HepG2 (cell line): ENCODE measurements around the gene TPRG1. TPM values are rescaled to one million over a fixed set of nuclear protein-coding genes. Genes with fewer than 3 reads are reported as not detected.

Source experiments
- ATAC-seq: fragments of 200-7000 bp; cut with Tn5 transposase; 3 replicates; pipeline ENCODE4 v1.9.1; 2020; ENCODE audit warnings: mild to moderate bottlenecking, moderate library complexity
- BruUV-seq: library from RNA; stranded (reverse); fragments of 400-500 nt; replicated peaks from 2 replicates; lab custom pipeline; 2021; lab: Mats Ljungman, UMichigan
- CTCF ChIA-PET: fragments of 300-600 bp; formaldehyde crosslinking; extraction: SDS; loops from one replicate; lab custom pipeline; 2021; ENCODE audit warnings: low total read pairs, inconsistent platforms, low intra/inter-chr PET ratio; lab: Yijun Ruan, JAX
- POLR2A ChIA-PET: fragments of 350-600 bp; sonication (Branson Sonifier 250); formaldehyde crosslinking; loops from one replicate; lab custom pipeline; 2020; ENCODE audit warnings: antibody characterized with exemption, inconsistent platforms; lab: Yijun Ruan, JAX
- DNase-seq: peaks from one replicate; pipeline ENCODE4 v3.0.0-alpha.2; 2015; ENCODE audit warnings: low spot score
- FAIRE-seq: peaks from 3 replicates; lab custom pipeline; 2011; peaks lifted over from hg19 to GRCh38; lab: Jason Lieb, UNC
- H2AFZ ChIP-seq: one replicate; pipeline ENCODE4 v1.6.1; 2011; ENCODE audit warnings: low read length, inconsistent platforms
- H3K27ac ChIP-seq: fragments of 300-600 bp; 3 replicates; pipeline ENCODE4 v1.8.0; 2011; ENCODE audit warnings: mixed run types, mild to moderate bottlenecking, mixed read lengths, low read length, inconsistent platforms; ENCODE audit not compliant: insufficient read depth; ENCODE audit errors: extremely low read length
- H3K27me3 ChIP-seq, 2 experiments: fragments of 200-600 bp in 1 of 2; 2 replicates in 1 of 2; 3 replicates in 1 of 2; pipeline versions ENCODE4 v1.6.0 to v1.8.0; 2011; ENCODE audit warnings: low read length in 2 of 2, mild to moderate bottlenecking in 2 of 2, moderate library complexity in 2 of 2, inconsistent platforms in 1 of 2; ENCODE audit not compliant: insufficient read depth in 2 of 2, control insufficient read depth in 1 of 2
- H3K36me3 ChIP-seq, 2 experiments: fragments of 200-600 bp in 1 of 2; replicated peaks in 1 of 2; 2 replicates in 1 of 2; 3 replicates in 1 of 2; pipeline versions ENCODE4 v1.5.1 to v1.8.0; 2011; ENCODE audit warnings: low read length in 2 of 2, inconsistent platforms in 1 of 2; ENCODE audit not compliant: insufficient read depth in 2 of 2, control insufficient read depth in 1 of 2
- H3K4me1 ChIP-seq: 2 replicates; pipeline ENCODE4 v1.5.1; 2012; ENCODE audit warnings: low read length, inconsistent platforms; ENCODE audit not compliant: insufficient read depth
- H3K4me2 ChIP-seq: 2 replicates; pipeline ENCODE4 v1.6.0; 2011; ENCODE audit warnings: low read depth, low read length, inconsistent platforms
- H3K4me3 ChIP-seq, 3 experiments: fragments of 200-600 bp in 1 of 3; sonication (generic), shearing (Covaris generic) in 1 of 3; replicated peaks in 1 of 3; 2 replicates each; pipeline ENCODE4 v1.5.1; 2011 to 2016; ENCODE audit warnings: low read length in 3 of 3, inconsistent platforms in 2 of 3, low read depth in 2 of 3, mild to moderate bottlenecking in 2 of 3, control low read depth in 1 of 3, mixed read lengths in 1 of 3; ENCODE audit not compliant: insufficient read depth in 1 of 3
- H3K79me2 ChIP-seq: one replicate; pipeline ENCODE4 v1.6.1; 2011; ENCODE audit warnings: low read length, inconsistent platforms; ENCODE audit not compliant: insufficient read depth
- H3K9ac ChIP-seq: 2 replicates; pipeline ENCODE4 v1.6.0; 2011; ENCODE audit warnings: mild to moderate bottlenecking, low read depth, low read length, inconsistent platforms; ENCODE audit not compliant: insufficient read depth
- H3K9me3 ChIP-seq: 2 replicates; pipeline ENCODE4 v1.5.1; 2012; ENCODE audit warnings: mild to moderate bottlenecking, low read length
- H4K20me1 ChIP-seq: 2 replicates; pipeline ENCODE4 v1.6.0; 2011; ENCODE audit warnings: inconsistent platforms, mild to moderate bottlenecking, low read length, moderate library complexity; ENCODE audit not compliant: insufficient read depth
- CENPT ChIP-seq: sonication (generic); formaldehyde crosslinking; IDR thresholded peaks from 2 replicates; pipeline ENCODE4 v1.8.0; 2022; ENCODE audit warnings: low read depth, mild to moderate bottlenecking, moderate library complexity, missing genetic modification reagents
- CREM ChIP-seq, 2 experiments: sonication (generic) in 1 of 2; formaldehyde crosslinking in 1 of 2; IDR thresholded peaks; 2 replicates each; pipeline versions ENCODE4 v1.4.0 to v1.6.1; 2016 to 2020; ENCODE audit warnings: antibody characterized with exemption in 1 of 2, mild to moderate bottlenecking in 1 of 2, missing genetic modification reagents in 1 of 2
- HIVEP1 ChIP-seq: sonication (generic); formaldehyde crosslinking; IDR thresholded peaks from 2 replicates; pipeline ENCODE4 v1.4.0; 2020; ENCODE audit warnings: mild to moderate bottlenecking, missing genetic modification reagents
- HNRNPUL1 ChIP-seq: fragments of 200-400 bp; formaldehyde crosslinking; IDR thresholded peaks from 2 replicates; pipeline ENCODE4 v1.6.1; 2017; ENCODE audit warnings: low read depth, mild to moderate bottlenecking, low read length, moderate library complexity
- KLF12 ChIP-seq: sonication (generic); formaldehyde crosslinking; IDR thresholded peaks from 2 replicates; pipeline ENCODE4 v1.4.0; 2020; ENCODE audit warnings: missing genetic modification reagents, borderline replicate concordance
- KLF9 ChIP-seq: IDR thresholded peaks from 2 replicates; pipeline ENCODE4 v1.6.1; 2016; ENCODE audit warnings: low read depth
- MEF2D ChIP-seq: sonication (generic); formaldehyde crosslinking; IDR thresholded peaks from 2 replicates; pipeline ENCODE4 v1.5.1; 2020; ENCODE audit warnings: mild to moderate bottlenecking, missing genetic modification reagents
- NR2F2 ChIP-seq: IDR thresholded peaks from 2 replicates; pipeline ENCODE4 v1.6.1; 2012; ENCODE audit warnings: low read depth, inconsistent platforms, borderline replicate concordance
- PLSCR1 ChIP-seq: sonication (generic); formaldehyde crosslinking; IDR thresholded peaks from 2 replicates; pipeline ENCODE4 v1.5.0; 2020; ENCODE audit warnings: missing genetic modification reagents, mild to moderate bottlenecking, borderline replicate concordance
- TBL1XR1 ChIP-seq: fragments of 150-350 bp; IDR thresholded peaks from 2 replicates; pipeline ENCODE4 v1.6.1; 2014; ENCODE audit warnings: borderline replicate concordance, low read length; ENCODE audit not compliant: partially characterized antibody
- TBX2 ChIP-seq: sonication (generic); formaldehyde crosslinking; IDR thresholded peaks from 2 replicates; pipeline ENCODE4 v1.5.0; 2020; ENCODE audit warnings: missing genetic modification reagents, mild to moderate bottlenecking, borderline replicate concordance
- TCF7 ChIP-seq: sonication (generic); IDR thresholded peaks from 2 replicates; pipeline ENCODE4 v1.6.1; 2016; ENCODE audit warnings: antibody characterized with exemption, low read depth
- ZNF138 ChIP-seq: sonication (generic); formaldehyde crosslinking; IDR thresholded peaks from 2 replicates; pipeline ENCODE4 v1.5.0; 2020; ENCODE audit warnings: mild to moderate bottlenecking, low read depth, missing genetic modification reagents
- ZNF460 ChIP-seq: sonication (generic); formaldehyde crosslinking; IDR thresholded peaks from 2 replicates; pipeline ENCODE4 v1.5.1; 2020; ENCODE audit warnings: missing genetic modification reagents, mild to moderate bottlenecking, borderline replicate concordance
- ZNF687 ChIP-seq: sonication (generic); formaldehyde crosslinking; IDR thresholded peaks from 2 replicates; pipeline ENCODE4 v1.5.1; 2020; ENCODE audit warnings: mild to moderate bottlenecking, missing genetic modification reagents, moderate library complexity
- ZNF737 ChIP-seq: sonication (generic); formaldehyde crosslinking; IDR thresholded peaks from 2 replicates; pipeline ENCODE4 v1.5.0; 2020; ENCODE audit warnings: missing genetic modification reagents, mild to moderate bottlenecking, borderline replicate concordance
- ZNF790 ChIP-seq: sonication (generic); formaldehyde crosslinking; IDR thresholded peaks from 2 replicates; pipeline ENCODE4 v1.8.0; 2022; ENCODE audit warnings: missing genetic modification reagents, mild to moderate bottlenecking, borderline replicate concordance
- ZNF800 ChIP-seq: sonication (generic); formaldehyde crosslinking; IDR thresholded peaks from 2 replicates; pipeline ENCODE4 v1.4.0; 2020; ENCODE audit warnings: missing genetic modification reagents
- ZNF891 ChIP-seq: sonication (generic); formaldehyde crosslinking; IDR thresholded peaks from 2 replicates; pipeline ENCODE4 v1.5.0; 2020; ENCODE audit warnings: mild to moderate bottlenecking, missing genetic modification reagents
- WGBS: methylation state at CpG from one replicate; pipeline ENCODE4 v1.1.6; 2017; ENCODE audit warnings: low lambda C conversion rate; 5-methylcytosine and 5-hydroxymethylcytosine counted together
- in situ Hi-C: cut with HindIII; loops from 2 replicates; pipeline ENCODE4 v1.10.0; 2017; ENCODE audit warnings: low pct_unique_long_range_greater_than_20kb; ENCODE audit not compliant: extremely low pct_ligation_motif_present
- intact Hi-C: fragments of 100-400 bp; cut with micrococcal nuclease; formaldehyde crosslinking; loops from one replicate; pipeline ENCODE4 v1.10.0; 2022; ENCODE audit not compliant: unreplicated experiment
- polyA plus RNA-seq, 8 experiments: library from polyadenylated mRNA; depleted of rRNA in 3 of 8; stranded (reverse) in 7 of 8; unstranded in 1 of 8; fragments of >200 nt; fragmentation: Illumina TruSeq in 4 of 8; extraction: Trizol in 4 of 8; gene quantifications; 2 replicates each; pipeline versions ENCODE4 v1.2.1 to v1.2.3, GENCODE V29; 2011 to 2016; ENCODE audit warnings: low read depth in 4 of 8, missing spikeins in 1 of 8, mixed read lengths in 1 of 8; ENCODE audit not compliant: insufficient read depth in 1 of 8
- total RNA-seq, 5 experiments: library from RNA; depleted of rRNA; stranded (reverse); fragments of >200 nt; fragmentation: Illumina TruSeq; extraction: Trizol; gene quantifications; 2 replicates each; pipeline ENCODE4 v1.2.3, GENCODE V29; 2016; ENCODE audit warnings: low read depth in 1 of 5

Gene TPRG1
- total and polyA plus RNA-seq, 2 of the 13 experiments (the other 11 are each of a cell fraction or from before 2014, with no cell fraction given) = 0.17 TPM; not detected in 1

GRCh38 chr3:189186101-189186500 lies 14.3 kb downstream of the TPRG1 start:
- in situ Hi-C loops (no loop called here), intact Hi-C loops (no loop called here)
- no peak overlapping the region for H3K27ac ChIP-seq
- CTCF ChIA-PET = no interaction called here
- TF ChIP-seq MEF2D (CRISPR knock-in tag) (no peak), HIVEP1 (CRISPR knock-in tag) (no peak), CENPT (no peak), ZNF790 (CRISPR knock-in tag) (no peak), TBX2 (CRISPR knock-in tag) (no peak), ZNF737 (CRISPR knock-in tag) (no peak), TBL1XR1 (no peak), ZNF460 (CRISPR knock-in tag) (no peak), CREM (IDR thresholded peaks at IDR 0.05) (no peak), CREM (CRISPR knock-in tag; IDR thresholded peaks at IDR 0.05) (no peak), HNRNPUL1 (no peak), PLSCR1 (CRISPR knock-in tag) (no peak), NR2F2 (no peak), ZNF138 (CRISPR knock-in tag) (no peak), KLF12 (CRISPR knock-in tag) (no peak), ZNF687 (CRISPR knock-in tag) (no peak), KLF9 (CRISPR knock-in tag) (no peak), TCF7 (no peak), ZNF800 (no peak), ZNF891 (CRISPR knock-in tag) (no peak)
- no peak overlapping the region for H3K4me2 ChIP-seq
- H3K27me3 ChIP-seq = no peaks in the 10 kb centered on the region
- H4K20me1 ChIP-seq = no peaks in the 10 kb centered on the region
- no peak overlapping the region for H2AFZ ChIP-seq
- no peaks in the 10 kb centered on the region for H3K79me2 ChIP-seq
- ATAC-seq = no peak
- H3K9me3 ChIP-seq = no peaks in the 10 kb centered on the region; the same call in 1 of the 2 replicates
- no peak for DNase-seq
- BruUV-seq = no TSS peak
- H3K36me3 ChIP-seq = no peaks in the 10 kb centered on the region
- POLR2A ChIA-PET = no interaction called here
- no peak overlapping the region for H3K9ac ChIP-seq
- no peaks in the 10 kb centered on the region for H3K4me1 ChIP-seq
- WGBS = 11% methylated on average over 4 of the region's 4 CpGs
- FAIRE-seq = no peak
- no peak overlapping the region for H3K4me3 ChIP-seq
